ENCODE results near the gene AUTS2. TPM values are rescaled to one million over a fixed set of nuclear protein-coding genes. Genes with fewer than 3 reads are reported as not detected.

Gene AUTS2
- total and polyA plus RNA-seq, 10 donors, result 6.1 to 54.8 (median 29.1) TPM

DNA sequence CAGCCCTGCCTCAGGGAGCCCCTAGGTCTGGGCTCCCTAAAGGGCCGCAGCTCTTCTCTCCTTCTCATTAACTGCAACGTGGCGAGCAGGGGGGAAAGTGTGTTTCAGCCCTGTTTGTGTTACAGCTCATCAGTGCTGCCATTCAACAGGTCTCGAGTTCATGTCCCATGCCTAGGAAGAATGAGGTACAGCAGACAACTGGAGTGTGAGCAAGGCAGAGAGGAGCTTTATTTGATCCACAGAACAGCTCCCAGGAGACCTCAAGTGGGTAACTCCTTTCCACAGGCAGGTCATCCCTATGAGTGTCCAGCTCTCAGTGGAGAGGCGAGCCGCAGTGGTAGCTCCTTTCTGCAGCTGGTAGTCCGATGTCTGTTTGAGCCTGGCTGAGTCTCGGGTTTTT is 313.1 kb downstream of the AUTS2 start:
- H3K36me3 ChIP-seq, result no peaks in the 10 kb centered on the region
- no peak for TF ChIP-seq POLR2AphosphoS5 (IDR thresholded peaks at IDR 0.05)
- no peak for TF ChIP-seq POLR2A (IDR thresholded peaks at IDR 0.05)
- TF ChIP-seq, protein P1, sequence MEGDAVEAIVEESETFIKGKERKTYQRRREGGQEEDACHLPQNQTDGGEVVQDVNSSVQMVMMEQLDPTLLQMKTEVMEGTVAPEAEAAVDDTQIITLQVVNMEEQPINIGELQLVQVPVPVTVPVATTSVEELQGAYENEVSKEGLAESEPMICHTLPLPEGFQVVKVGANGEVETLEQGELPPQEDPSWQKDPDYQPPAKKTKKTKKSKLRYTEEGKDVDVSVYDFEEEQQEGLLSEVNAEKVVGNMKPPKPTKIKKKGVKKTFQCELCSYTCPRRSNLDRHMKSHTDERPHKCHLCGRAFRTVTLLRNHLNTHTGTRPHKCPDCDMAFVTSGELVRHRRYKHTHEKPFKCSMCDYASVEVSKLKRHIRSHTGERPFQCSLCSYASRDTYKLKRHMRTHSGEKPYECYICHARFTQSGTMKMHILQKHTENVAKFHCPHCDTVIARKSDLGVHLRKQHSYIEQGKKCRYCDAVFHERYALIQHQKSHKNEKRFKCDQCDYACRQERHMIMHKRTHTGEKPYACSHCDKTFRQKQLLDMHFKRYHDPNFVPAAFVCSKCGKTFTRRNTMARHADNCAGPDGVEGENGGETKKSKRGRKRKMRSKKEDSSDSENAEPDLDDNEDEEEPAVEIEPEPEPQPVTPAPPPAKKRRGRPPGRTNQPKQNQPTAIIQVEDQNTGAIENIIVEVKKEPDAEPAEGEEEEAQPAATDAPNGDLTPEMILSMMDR (IDR thresholded peaks at IDR 0.05 in 8 of 11, conservative IDR thresholded peaks at IDR 0.05 in 3 of 11), result no peak
- peaks cover 0 to 18% (median 14%) of the 10 kb centered on the region in 8 donors for H3K9me3 ChIP-seq
- H3K4me3 ChIP-seq, result no peak overlapping the region
- peaks cover 0 to 14% (median 0%) of the 10 kb centered on the region in 6 donors for H3K4me1 ChIP-seq
- no peak for DNase-seq
- WGBS, 5 donors, result 93 to 98% (median 94%) methylated on average over 8 of the region's 8 CpGs
- no peaks in the 10 kb centered on the region for H3K27me3 ChIP-seq (replicated peaks in 1 of 7)
- H3K27ac ChIP-seq, result no peak overlapping the region
- intact Hi-C loops (cut with DNase I; ENCODE audit: low total_unique reads), result no loop called here

DNA sequence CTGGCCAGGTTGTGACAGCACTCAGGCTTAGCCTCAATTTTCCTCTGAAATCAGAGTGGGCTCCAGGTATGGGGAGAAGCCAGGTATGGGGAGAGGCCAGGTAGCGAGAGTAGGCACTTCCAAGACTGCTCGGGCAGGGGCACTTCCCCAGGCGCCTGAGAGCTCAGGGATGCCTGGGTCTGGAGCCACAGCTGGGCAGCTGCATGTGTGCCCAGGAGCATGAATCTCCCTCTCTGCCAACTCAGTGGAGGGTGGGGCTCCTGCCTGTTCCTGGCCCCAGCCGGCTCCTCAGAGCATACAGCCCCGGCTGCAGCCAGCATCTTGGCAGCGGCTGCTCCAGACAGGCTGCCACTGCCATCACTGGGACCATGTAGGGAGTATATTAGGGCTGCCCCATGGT is 313.9 kb downstream of the AUTS2 start:
- TF ChIP-seq, protein P1 (IDR thresholded peaks at IDR 0.05 in 8 of 11, conservative IDR thresholded peaks at IDR 0.05 in 3 of 11), result no peak
- no peak for TF ChIP-seq POLR2AphosphoS5 (IDR thresholded peaks at IDR 0.05)
- TF ChIP-seq POLR2A (IDR thresholded peaks at IDR 0.05), result no peak
- Histone ChIP-seq H3K9me3 (peaks cover 0 to 18% (median 14%) of the 10 kb centered on the region in 8 donors), H3K4me1 (peaks cover 0 to 6% (median 0%) of the 10 kb centered on the region in 6 donors), H3K4me3 (no peak overlapping the region), H3K27me3 (replicated peaks in 1 of 7) (no peaks in the 10 kb centered on the region), H3K36me3 (no peaks in the 10 kb centered on the region), H3K27ac (no peak overlapping the region)
- intact Hi-C loops (cut with DNase I; ENCODE audit: low total_unique reads), result no loop called here
- no peak for DNase-seq
- 94 to 100% (median 96%) methylated on average over 6 of the region's 6 CpGs for WGBS, 5 donors

GRCh38 chr7:69912846-69913245 is 314.6 kb downstream of the AUTS2 start:
- WGBS, 5 donors, result 70 to 87% (median 81%) methylated on average over 1 of the region's 1 CpG
- Histone ChIP-seq H3K36me3 (no peaks in the 10 kb centered on the region), H3K27me3 (replicated peaks in 1 of 7) (no peaks in the 10 kb centered on the region), H3K27ac (no peak overlapping the region), H3K4me3 (no peak overlapping the region), H3K9me3 (peaks cover 0 to 18% (median 14%) of the 10 kb centered on the region in 8 donors), H3K4me1 (no peaks in the 10 kb centered on the region)
- DNase-seq, result no peak
- TF ChIP-seq POLR2A (IDR thresholded peaks at IDR 0.05) (no peak), POLR2AphosphoS5 (IDR thresholded peaks at IDR 0.05) (no peak)
- TF ChIP-seq, protein P1 (IDR thresholded peaks at IDR 0.05 in 8 of 11, conservative IDR thresholded peaks at IDR 0.05 in 3 of 11), result no peak
- intact Hi-C loops (cut with DNase I; ENCODE audit: low total_unique reads), result no loop called here

DNA sequence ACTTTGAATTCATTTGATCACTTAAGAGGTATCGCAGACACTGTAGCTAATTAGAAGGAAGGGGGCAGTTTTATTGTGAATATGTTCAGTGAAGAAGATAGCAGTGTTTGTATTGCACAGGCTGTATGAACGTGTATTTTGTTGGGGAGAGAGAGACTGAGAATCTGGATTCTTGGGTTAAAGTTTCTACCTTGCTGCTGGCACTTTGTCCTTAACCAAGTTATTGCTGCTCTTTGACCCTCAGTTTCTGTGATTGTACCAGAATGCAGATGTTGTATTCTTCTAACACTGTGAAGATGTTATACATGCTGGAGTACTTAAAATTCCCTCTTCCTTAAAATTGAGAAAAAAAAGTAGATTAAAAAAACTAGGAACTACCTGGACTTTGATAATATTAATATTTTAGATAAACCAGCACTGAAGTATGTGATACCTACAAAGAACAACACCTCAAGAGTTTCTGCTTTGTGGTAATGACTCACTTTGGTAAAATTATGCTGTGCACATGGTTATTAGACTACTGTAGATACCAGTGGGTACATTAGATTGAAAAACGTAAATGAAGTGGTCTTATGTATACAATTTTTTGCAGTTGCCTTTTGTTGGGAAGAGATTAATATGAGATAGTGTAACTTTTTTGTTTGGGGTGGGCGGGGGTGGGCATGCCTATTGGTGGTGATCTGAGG is 321.3 kb downstream of the AUTS2 start:
- Histone ChIP-seq H3K36me3 (no peaks in the 10 kb centered on the region), H3K4me3 (no peak overlapping the region), H3K27me3 (replicated peaks in 1 of 7) (no peaks in the 10 kb centered on the region), H3K4me1 (no peaks in the 10 kb centered on the region), H3K27ac (no peak overlapping the region), H3K9me3 (peaks cover 0 to 5% (median 0%) of the 10 kb centered on the region in 8 donors)
- no peak for DNase-seq
- 83 to 91% (median 89%) methylated on average over 4 of the region's 4 CpGs for WGBS, 5 donors
- intact Hi-C loops (cut with DNase I; ENCODE audit: low total_unique reads), result no loop called here
- TF ChIP-seq POLR2AphosphoS5 (IDR thresholded peaks at IDR 0.05), result no peak
- TF ChIP-seq POLR2A (IDR thresholded peaks at IDR 0.05), result no peak
- TF ChIP-seq, protein P1 (IDR thresholded peaks at IDR 0.05 in 8 of 11, conservative IDR thresholded peaks at IDR 0.05 in 3 of 11), result no peak

All from spleen (tissue), 11 donors.